Activated T-cell treated with anti-CD3 and anti-CD28 coated beads, Interleukin-2, amount 50 U/mL, for 1 hour (primary cell): Measurements from ENCODE around the gene METTL14.
A peak's percentile ranks its signal among the peaks of the same experiment; 100 is the strongest.
"Not testable (repeated sequence)": the region's sequence is repeated elsewhere in the genome, so short reads cannot be mapped to it uniquely, and the experiment has no call there.

Experiments
- DNase-seq: peaks from one replicate; pipeline ENCODE4 v3.0.0-alpha.2; 2020

The METTL14 gene

DNA sequence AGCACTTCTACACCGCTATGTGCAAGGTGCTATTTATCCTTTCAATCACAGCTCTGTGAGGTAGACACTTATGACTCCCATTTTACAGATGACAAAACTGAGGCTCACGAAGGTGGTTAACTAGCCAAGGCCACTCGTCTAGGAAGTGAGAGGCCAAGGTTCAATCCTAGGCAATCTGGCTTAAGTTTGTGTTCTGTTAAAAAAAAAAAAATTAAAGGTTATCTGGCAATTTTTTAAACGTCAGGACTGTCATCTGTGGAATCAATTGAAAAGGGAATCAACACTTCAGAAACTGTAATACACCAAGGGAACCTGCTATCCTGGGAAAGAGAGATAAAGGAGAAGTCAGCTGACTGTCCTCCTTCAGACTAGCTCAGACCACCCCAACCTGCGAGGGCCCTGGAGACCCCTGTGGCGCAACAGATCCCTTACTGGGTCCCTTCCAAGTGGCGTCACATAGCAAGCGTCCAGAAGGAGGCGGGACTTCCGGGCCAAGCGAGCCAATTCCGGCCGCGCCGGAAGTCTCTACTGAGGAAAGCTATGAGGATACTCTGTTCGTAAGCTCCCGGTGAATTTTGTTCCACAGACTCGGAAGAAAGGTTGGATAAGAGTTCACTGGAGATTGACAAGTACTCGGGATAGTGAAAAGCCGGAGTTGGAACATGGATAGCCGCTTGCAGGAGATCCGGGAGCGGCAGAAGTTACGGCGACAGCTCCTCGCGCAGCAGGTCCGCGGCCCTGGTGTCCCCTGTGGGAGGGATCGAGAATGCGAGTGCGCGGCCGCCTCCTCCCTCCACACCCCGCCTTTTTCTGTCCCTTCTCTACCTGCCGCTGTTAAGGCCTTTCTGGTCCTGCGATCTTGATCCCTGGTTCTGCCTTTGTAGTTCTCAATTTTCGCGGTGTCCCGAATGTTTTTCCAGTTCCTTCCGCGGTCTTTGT lies at the start of gene METTL14:
TSS of gene METTL14 (plus strand) at position 520 of the 939 bp plus-strand sequence. CDS start at position 663, 143 bp downstream.
- peak; percentile 84 for DNase-seq

GRCh38 chr4:118636126-118636525 lies 49.1 kb upstream of the METTL14 start:
- DNase-seq, result not testable (repeated sequence)

DNA sequence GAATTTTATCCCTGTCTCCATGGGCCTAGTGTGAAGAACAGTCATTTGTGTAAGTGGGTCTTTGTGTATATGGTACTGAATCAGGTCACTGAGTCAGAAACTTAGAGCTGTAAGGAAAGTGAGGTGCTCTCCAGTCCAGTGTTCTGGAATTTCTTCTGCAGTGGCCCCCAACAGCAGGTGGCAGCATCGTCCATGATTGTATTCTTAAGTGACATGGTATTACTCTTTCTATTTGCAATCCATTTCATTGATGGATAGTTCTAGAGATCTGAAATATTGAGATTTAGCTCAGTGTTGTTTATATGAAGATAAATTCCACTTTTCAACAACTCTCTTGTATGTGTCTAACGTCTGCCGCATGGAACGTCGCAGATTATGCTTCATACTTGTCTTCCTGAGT lies 20.5 kb upstream of the METTL14 start:
- DNase-seq, result peak; percentile 20

DNA sequence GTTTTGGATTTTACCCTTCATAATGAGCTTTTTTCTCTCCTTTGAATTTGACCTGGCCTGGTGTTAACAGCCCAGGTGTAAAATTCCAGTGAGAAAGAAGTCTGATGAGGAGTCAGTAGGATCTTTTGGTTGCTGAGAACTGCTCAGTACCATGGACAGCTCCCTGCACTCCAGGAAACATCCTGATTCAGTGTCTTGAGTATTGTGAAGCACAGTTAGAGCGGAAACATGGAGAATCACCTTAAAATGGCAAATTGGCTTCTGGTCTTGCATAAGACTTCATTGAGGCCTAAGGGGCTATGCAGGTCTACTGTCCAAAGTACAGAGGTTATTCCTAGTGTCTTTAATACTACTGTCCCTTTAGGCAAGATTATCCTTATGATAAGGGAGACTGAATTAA lies 16.0 kb upstream of the METTL14 start:
- not testable (repeated sequence) for DNase-seq

- not testable (repeated sequence) for DNase-seq
Measured at GRCh38 chr4:118670968-118671367, 14.2 kb upstream of the METTL14 start.

DNA sequence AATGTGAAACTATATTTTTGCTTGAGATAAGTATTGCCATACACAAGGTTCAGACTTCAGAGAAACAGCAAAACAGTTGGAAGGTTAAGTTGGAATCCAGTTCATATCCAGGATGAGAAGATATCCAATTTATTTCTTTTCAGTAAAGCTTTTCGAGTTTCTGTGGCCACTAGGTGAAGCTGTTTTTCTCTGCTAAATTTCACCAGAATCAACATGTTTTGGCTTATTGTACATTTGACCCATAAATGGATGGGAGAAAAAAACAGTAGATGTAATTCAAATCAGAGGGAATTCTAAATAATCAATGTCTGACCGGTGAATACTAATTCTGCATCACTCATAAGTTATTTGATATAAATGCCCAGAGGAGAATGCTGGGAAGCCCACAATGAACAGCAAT lies 9.1 kb upstream of the METTL14 start:
- DNase-seq, result no peak

DNA sequence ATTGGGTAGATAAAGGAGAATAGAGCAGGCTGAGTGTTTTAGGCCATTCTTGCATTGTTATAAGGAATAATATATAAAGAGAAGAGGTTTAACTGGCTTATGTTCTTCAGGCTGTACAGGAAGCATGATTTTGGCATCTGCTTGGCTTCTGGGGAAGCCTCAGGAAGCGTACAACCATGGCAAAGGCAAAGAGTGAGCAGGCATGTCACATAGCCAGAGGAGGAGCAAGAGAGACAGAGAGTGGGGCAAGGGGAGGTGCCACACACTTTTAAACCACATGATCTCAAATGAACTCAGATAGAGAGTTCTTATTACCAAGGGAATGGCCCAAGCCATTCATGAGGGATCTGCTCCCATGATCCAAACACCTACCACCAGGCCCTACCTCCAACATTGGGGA lies 4.4 kb upstream of the METTL14 start:
- no peak for DNase-seq

DNA sequence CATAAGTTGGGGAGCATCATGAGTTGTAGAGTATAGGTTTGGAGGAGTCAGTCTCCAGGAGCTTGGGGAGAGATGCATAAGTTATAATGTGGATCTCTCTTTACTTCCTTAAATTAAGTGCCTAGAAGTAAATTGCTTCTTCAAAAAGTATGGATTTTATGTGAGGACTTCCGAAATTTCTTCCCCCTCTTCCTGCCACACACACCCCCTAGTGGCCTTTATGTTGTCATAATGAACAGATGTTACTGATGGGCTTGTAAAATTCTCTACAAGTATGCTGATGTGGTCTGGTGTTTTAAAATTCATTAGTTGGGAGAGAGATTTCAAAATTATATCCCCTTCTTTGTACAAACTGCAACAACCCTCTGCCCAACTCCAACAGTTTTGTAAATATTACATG lies 2.3 kb upstream of the METTL14 start:
- no peak for DNase-seq

DNA sequence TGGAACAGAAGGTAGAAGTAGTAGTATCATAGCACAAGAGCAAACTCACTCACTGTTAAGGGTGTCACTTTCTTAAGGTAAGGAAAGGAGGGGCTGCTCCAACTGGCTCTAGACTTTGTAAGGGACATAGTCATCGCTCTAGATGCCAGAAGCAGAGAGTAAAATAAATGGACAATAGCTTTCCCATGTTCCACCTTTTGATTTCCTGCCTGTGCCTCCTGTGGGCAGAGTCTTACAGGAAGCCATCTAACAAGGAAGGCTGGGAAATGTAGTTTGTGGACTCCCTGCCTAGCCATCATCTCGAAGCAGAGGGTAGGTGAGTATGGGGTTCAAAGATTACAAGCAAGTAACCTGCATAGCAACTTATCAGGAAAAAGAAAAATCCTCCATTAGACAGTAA lies 1.7 kb upstream of the METTL14 start:
- DNase-seq, result no peak

GRCh38 chr4:118703118-118703517 lies 17.9 kb downstream of the METTL14 start:
- no peak for DNase-seq

- DNase-seq, result no peak
Measured at GRCh38 chr4:118711052-118711451, 25.9 kb downstream of the METTL14 start.

DNA sequence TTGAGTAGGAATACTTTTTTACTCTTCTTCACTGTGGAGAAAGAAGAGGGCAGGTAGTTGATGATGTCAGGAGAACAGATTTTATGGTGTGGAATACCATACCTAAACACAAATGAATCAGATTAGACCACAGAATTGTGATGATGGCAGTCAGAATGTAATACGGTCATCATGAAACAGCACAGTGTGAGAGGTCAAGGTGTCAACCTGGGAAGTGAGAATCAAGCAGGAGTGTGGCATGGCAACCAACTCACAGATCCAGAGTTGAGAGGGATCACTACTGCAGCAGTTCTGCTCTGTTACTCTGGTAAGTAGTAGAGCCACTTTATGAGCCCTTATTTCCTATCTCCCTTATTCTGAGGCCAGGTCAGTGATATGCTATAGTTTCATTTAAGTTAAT lies 27.7 kb downstream of the METTL14 start:
- no peak for DNase-seq

GRCh38 chr4:118714682-118715081 lies 29.5 kb downstream of the METTL14 start:
- no peak for DNase-seq

GRCh38 chr4:118716304-118716703 lies 31.1 kb downstream of the METTL14 start:
- DNase-seq, result no peak

DNA sequence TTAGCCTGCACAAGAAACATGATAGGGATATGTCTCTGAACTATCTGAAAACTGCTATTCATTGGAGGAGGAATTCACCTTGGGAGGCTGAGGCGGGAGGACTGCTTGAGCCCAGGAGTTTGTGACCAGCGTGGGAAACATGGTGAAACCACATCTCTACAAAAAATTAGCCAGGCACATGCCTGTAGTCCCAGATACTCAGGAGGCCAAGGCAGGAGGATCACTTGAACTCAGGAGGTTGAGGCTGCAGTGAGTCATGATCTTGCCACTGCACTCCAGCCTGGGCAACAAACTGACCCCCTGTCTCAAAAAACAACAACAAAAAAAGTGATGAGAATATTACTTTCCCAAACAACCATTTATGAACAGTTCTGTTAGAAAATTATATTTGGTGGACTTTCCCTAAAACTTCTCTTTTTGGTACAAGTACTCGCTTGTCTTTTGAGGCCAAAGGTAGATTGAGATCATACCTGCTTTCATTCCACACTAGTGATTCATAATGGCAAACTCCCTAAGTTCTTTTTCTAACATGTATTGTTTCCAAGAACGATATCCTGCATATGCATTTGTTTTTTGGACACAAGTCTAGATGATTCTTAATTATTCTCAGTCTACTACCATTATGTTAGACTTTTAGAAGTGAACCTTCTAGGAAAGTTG lies 33.4 kb downstream of the METTL14 start:
- no peak for DNase-seq

GRCh38 chr4:118721752-118722151 lies 36.6 kb downstream of the METTL14 start:
- no peak for DNase-seq

- DNase-seq, result no peak
Measured at GRCh38 chr4:118723369-118723768, 38.2 kb downstream of the METTL14 start.

- no peak for DNase-seq
Measured at GRCh38 chr4:118727360-118727759, 42.2 kb downstream of the METTL14 start.

- no peak for DNase-seq
Measured at GRCh38 chr4:118729287-118730286, 44.4 kb downstream of the METTL14 start.

GRCh38 chr4:118730683-118731082 lies 45.5 kb downstream of the METTL14 start:
- no peak for DNase-seq

GRCh38 chr4:118732591-118733330 lies 47.6 kb downstream of the METTL14 start:
- DNase-seq, result no peak
